Measurements from ENCODE around the gene DUS2.

Gene DUS2

GRCh38 chr16:68059804-68060203, 36.7 kb downstream of the DUS2 start:
- TF ChIP-seq CTCF (IDR thresholded peaks at IDR 0.05) (no peak), ZFX (IDR thresholded peaks at IDR 0.05; ENCODE audit: borderline replicate concordance) (no peak)
- H3K27ac ChIP-seq, result no peak overlapping the region

GRCh38 chr16:68061396-68061795, 38.3 kb downstream of the DUS2 start:
- no peak overlapping the region for H3K27ac ChIP-seq

GRCh38 chr16:68062910-68063393, 39.9 kb downstream of the DUS2 start:
- no peak overlapping the region for H3K27ac ChIP-seq
- TF ChIP-seq CTCF (IDR thresholded peaks at IDR 0.05) (no peak), ZFX (IDR thresholded peaks at IDR 0.05; ENCODE audit: borderline replicate concordance) (no peak)

More at GRCh38 chr16:68061396-68061795, 38.3 kb downstream of the DUS2 start:
- TF ChIP-seq ZFX (IDR thresholded peaks at IDR 0.05; ENCODE audit: borderline replicate concordance) (no peak), CTCF (IDR thresholded peaks at IDR 0.05) (no peak)

GRCh38 chr16:68064791-68065365, 41.8 kb downstream of the DUS2 start:
- TF ChIP-seq CTCF (IDR thresholded peaks at IDR 0.05) (peak; percentile 92), ZFX (IDR thresholded peaks at IDR 0.05; ENCODE audit: borderline replicate concordance) (no peak)
- H3K27ac ChIP-seq, result no peak overlapping the region

- no peak for TF ChIP-seq ZFX (IDR thresholded peaks at IDR 0.05; ENCODE audit: borderline replicate concordance)
- no peak for TF ChIP-seq CTCF (IDR thresholded peaks at IDR 0.05)
- H3K27ac ChIP-seq, result no peak overlapping the region
These were observed 42.7 kb downstream of the DUS2 start for GRCh38 chr16:68065716-68066305.

GRCh38 chr16:68066763-68067162, 43.7 kb downstream of the DUS2 start:
- no peak overlapping the region for H3K27ac ChIP-seq
- TF ChIP-seq ZFX (IDR thresholded peaks at IDR 0.05; ENCODE audit: borderline replicate concordance), result no peak
- TF ChIP-seq CTCF (IDR thresholded peaks at IDR 0.05), result no peak

GRCh38 chr16:68068926-68069325, 45.8 kb downstream of the DUS2 start:
- H3K27ac ChIP-seq, result no peak overlapping the region
- TF ChIP-seq ZFX (IDR thresholded peaks at IDR 0.05; ENCODE audit: borderline replicate concordance), result no peak
- TF ChIP-seq CTCF (IDR thresholded peaks at IDR 0.05), result no peak
